Left lung (tissue), 10 donors: ENCODE results near the gene ASIC4. TPM values are rescaled to one million over a fixed set of nuclear protein-coding genes. Genes with fewer than 3 reads are reported as not detected.
A peak's percentile ranks its signal among the peaks of the same experiment; 100 is the strongest.

Experiments used
- ATAC-seq: fragments of 200-7000 bp; cut with Tn5 transposase; one replicate; pipeline ENCODE4 v1.9.1; 2020; ENCODE audit warnings: moderate library complexity
- DNase-seq, 4 donors: peaks; one replicate each; pipeline ENCODE4 v3.0.0-alpha.2; 2013 to 2020
- H3K27ac ChIP-seq, 2 donors: fragments of 200-600 bp; sonication (generic) in 1 of 2; one replicate each; pipeline versions ENCODE4 v1.5.0 to v1.8.0; 2020 to 2021
- H3K27me3 ChIP-seq, 2 donors: fragments of 200-600 bp; sonication (generic) in 1 of 2; one replicate each; pipeline versions ENCODE4 v1.5.0 to v1.8.0; 2020 to 2021
- H3K36me3 ChIP-seq, 2 donors: fragments of 200-600 bp; sonication (generic) in 1 of 2; one replicate each; pipeline versions ENCODE4 v1.5.0 to v1.8.0; 2020 to 2021
- H3K4me1 ChIP-seq, 2 donors: fragments of 200-600 bp; one replicate each; pipeline ENCODE4 v1.8.0; 2021
- H3K4me3 ChIP-seq, 2 donors: fragments of 200-600 bp; sonication (generic) in 1 of 2; one replicate each; pipeline versions ENCODE4 v1.5.0 to v1.8.0; 2020 to 2021; ENCODE audit warnings: mild to moderate bottlenecking in 1 of 2
- H3K9me3 ChIP-seq, 2 donors: fragments of 200-600 bp; sonication (generic) in 1 of 2; one replicate each; pipeline versions ENCODE4 v1.5.0 to v1.8.0; 2020 to 2021
- CTCF ChIP-seq, 2 donors: fragments of 200-600 bp; sonication (generic) in 1 of 2; IDR thresholded peaks; one replicate each; pipeline versions ENCODE4 v1.5.0 to v1.8.0; 2021; ENCODE audit warnings: antibody characterized with exemption in 2 of 2
- intact Hi-C, 2 donors: fragments of 100-400 bp; cut with DNase I; formaldehyde crosslinking; loops; one replicate each; pipeline versions ENCODE4 v1.11.2 to v1.14.2; 2022
- polyA plus RNA-seq, 6 donors: library from polyadenylated mRNA; unstranded; fragments of 120-200 nt; gene quantifications; one replicate each; pipeline ENCODE4 v1.2.1, GENCODE V29; 2013; ENCODE audit not compliant: insufficient read length in 6 of 6
- total RNA-seq, 2 donors: library from RNA; stranded (reverse); fragmentation: NEBNext Ultra II Directional; extraction: Animal tissue kit (Norgen Biotek cat#: 25700); gene quantifications; one replicate each; pipeline ENCODE4 v1.2.1, GENCODE V29; 2021
- donor health status: DM: no; HTN: yes; CAD: no.
- donor health status: DM: no; HTN: no; CAD: no.

The ASIC4 gene
- total and polyA plus RNA-seq, 8 donors, result 0.07 to 0.37 (median 0.20) TPM; not detected in 2

GRCh38 chr2:219521066-219521880, 7.0 kb downstream of the ASIC4 start:
- peaks cover 37 to 100% of the 10 kb centered on the region in 2 donors for H3K27me3 ChIP-seq
- TF ChIP-seq CTCF (IDR thresholded peaks at IDR 0.05), result peak; percentile 18 to 27

GRCh38 chr2:219522111-219523030, 8.1 kb downstream of the ASIC4 start:
- peak in 1 of 4 donors; percentile 77 for DNase-seq

More at GRCh38 chr2:219521066-219521880, 7.0 kb downstream of the ASIC4 start:
- Histone ChIP-seq H3K4me1 (peaks cover 0 to 9% of the 10 kb centered on the region in 2 donors), H3K4me3 (no peak overlapping the region), H3K36me3 (no peaks in the 10 kb centered on the region), H3K9me3 (no peaks in the 10 kb centered on the region), H3K27ac (no peak overlapping the region)
- peak; percentile 57 for ATAC-seq
- intact Hi-C loops, result no loop called here
- DNase-seq, result peak in 2 of 4 donors; percentile 47

GRCh38 chr2:219523031-219523671, 8.9 kb downstream of the ASIC4 start:
- no peak for ATAC-seq
- intact Hi-C loops, result no loop called here
- no peaks in the 10 kb centered on the region for H3K9me3 ChIP-seq
- H3K27me3 ChIP-seq, result peaks cover 44 to 100% of the 10 kb centered on the region in 2 donors
- H3K4me3 ChIP-seq, result no peak overlapping the region
- DNase-seq, result peak in 1 of 4 donors; percentile 48
- H3K27ac ChIP-seq, result no peak overlapping the region
- no peaks in the 10 kb centered on the region for H3K36me3 ChIP-seq
- H3K4me1 ChIP-seq, result peaks cover 0 to 9% of the 10 kb centered on the region in 2 donors
- no peak for TF ChIP-seq CTCF (IDR thresholded peaks at IDR 0.05)

More at GRCh38 chr2:219522111-219523030, 8.1 kb downstream of the ASIC4 start:
- Histone ChIP-seq H3K4me1 (peaks cover 0 to 9% of the 10 kb centered on the region in 2 donors), H3K27me3 (peaks cover 40 to 100% of the 10 kb centered on the region in 2 donors), H3K27ac (no peak overlapping the region), H3K36me3 (no peaks in the 10 kb centered on the region), H3K9me3 (no peaks in the 10 kb centered on the region), H3K4me3 (no peak overlapping the region)
- intact Hi-C loops, result no loop called here
- no peak for TF ChIP-seq CTCF (IDR thresholded peaks at IDR 0.05)
- ATAC-seq, result peak; percentile 24

- H3K27me3 ChIP-seq, result peaks cover 54 to 100% of the 10 kb centered on the region in 2 donors
Observed at GRCh38 chr2:219524817-219525216, 10.5 kb downstream of the ASIC4 start.

More at GRCh38 chr2:219524817-219525216, 10.5 kb downstream of the ASIC4 start:
- H3K36me3 ChIP-seq, result no peaks in the 10 kb centered on the region
- no peak for TF ChIP-seq CTCF (IDR thresholded peaks at IDR 0.05)
- peaks cover 0 to 9% of the 10 kb centered on the region in 2 donors for H3K4me1 ChIP-seq
- H3K4me3 ChIP-seq, result no peak overlapping the region
- H3K27ac ChIP-seq, result no peak overlapping the region
- DNase-seq (no peak), ATAC-seq (no peak)
- H3K9me3 ChIP-seq, result no peaks in the 10 kb centered on the region
- intact Hi-C loops, result loop anchor here in 1 of 2 donors (5.0 kb wide), 1 partner anchor 48 kb away; no protein-coding TSS in a partner anchor
